ENCODE measurements around the gene GTSE1. TPM values are rescaled to one million over a fixed set of nuclear protein-coding genes. Genes with fewer than 3 reads are reported as not detected.

Gene GTSE1
- total RNA-seq, 1 experiment from 2014 or later, result 31.9 TPM

- no peak for DNase-seq (ENCODE audit: low read depth)
Observed at GRCh38 chr22:46377525-46378425, 81.1 kb downstream of the GTSE1 start.

- no peak for DNase-seq (ENCODE audit: low read depth)
Observed at GRCh38 chr22:46378426-46379065, 81.9 kb downstream of the GTSE1 start.

- no peak for DNase-seq (ENCODE audit: low read depth)
Observed at GRCh38 chr22:46379066-46379930, 82.6 kb downstream of the GTSE1 start.

- no peak for DNase-seq (ENCODE audit: low read depth)
Observed at GRCh38 chr22:46380069-46380468, 83.4 kb downstream of the GTSE1 start.

Other genes starting within 250 kb of the GTSE1 start
- gene PPARA, start 146.3 kb upstream of the GTSE1 start, total RNA-seq (2014; rRNA removed), result 6.3 and 9.1 TPM in 2 replicates
- gene CDPF1, start 46.6 kb upstream of the GTSE1 start, total RNA-seq (2014; rRNA removed), result 15.9 and 21.3 TPM in 2 replicates
- gene PKDREJ, start 33.5 kb upstream of the GTSE1 start, total RNA-seq (2014; rRNA removed), result not detected in 2 replicates
- 38.0 and 38.6 TPM in 2 replicates for gene TTC38, start 28.9 kb upstream of the GTSE1 start, total RNA-seq (2014; rRNA removed)
- gene TRMU, start 38.8 kb downstream of the GTSE1 start, total RNA-seq (2014; rRNA removed), result 53.6 and 59.0 TPM in 2 replicates
- under 0.01 and 0.06 TPM in 2 replicates for gene CELSR1, start 240.8 kb downstream of the GTSE1 start, total RNA-seq (2014; rRNA removed)